WTC11 (cell line): ENCODE data around the gene TTLL10.

Source experiments
- JUN ChIP-seq: sonication (generic); formaldehyde crosslinking; IDR thresholded peaks from 2 replicates; pipeline ENCODE4 v1.8.0; 2023; ENCODE audit warnings: mild to moderate bottlenecking, missing genetic modification reagents
- NFYB ChIP-seq: sonication (generic); formaldehyde crosslinking; conservative IDR thresholded peaks from 2 replicates; pipeline ENCODE4 v1.8.0; 2022; ENCODE audit warnings: low read depth, missing genetic modification reagents
- SMAD3 ChIP-seq: sonication (generic); formaldehyde crosslinking; IDR thresholded peaks from 2 replicates; pipeline ENCODE4 v1.8.0; 2022; ENCODE audit warnings: missing genetic modification reagents, mild to moderate bottlenecking, borderline replicate concordance
- SP1 ChIP-seq: sonication (generic); formaldehyde crosslinking; conservative IDR thresholded peaks from 2 replicates; pipeline ENCODE4 v1.8.1; 2022; ENCODE audit warnings: missing genetic modification reagents
- TF ChIP-seq, protein P1 (sequence below): fragments of 200-600 bp; IDR thresholded peaks from 2 replicates; pipeline ENCODE4 v1.8.0; 2022; ENCODE audit warnings: antibody characterized with exemption
- TF ChIP-seq, protein P2 (sequence below): sonication (generic); formaldehyde crosslinking; IDR thresholded peaks from 2 replicates; pipeline ENCODE4 v1.8.0; 2022; ENCODE audit warnings: mild to moderate bottlenecking, missing genetic modification reagents
- TF ChIP-seq, protein P3 (sequence below): sonication (generic); formaldehyde crosslinking; conservative IDR thresholded peaks from 2 replicates; pipeline ENCODE4 v1.8.1; 2023; ENCODE audit warnings: mild to moderate bottlenecking, low read depth, missing genetic modification reagents, moderate library complexity
- TF ChIP-seq, protein P4 (sequence below): sonication (generic); formaldehyde crosslinking; IDR thresholded peaks from 2 replicates; pipeline ENCODE4 v1.8.0; 2022; ENCODE audit warnings: mild to moderate bottlenecking, missing genetic modification reagents

DNA sequence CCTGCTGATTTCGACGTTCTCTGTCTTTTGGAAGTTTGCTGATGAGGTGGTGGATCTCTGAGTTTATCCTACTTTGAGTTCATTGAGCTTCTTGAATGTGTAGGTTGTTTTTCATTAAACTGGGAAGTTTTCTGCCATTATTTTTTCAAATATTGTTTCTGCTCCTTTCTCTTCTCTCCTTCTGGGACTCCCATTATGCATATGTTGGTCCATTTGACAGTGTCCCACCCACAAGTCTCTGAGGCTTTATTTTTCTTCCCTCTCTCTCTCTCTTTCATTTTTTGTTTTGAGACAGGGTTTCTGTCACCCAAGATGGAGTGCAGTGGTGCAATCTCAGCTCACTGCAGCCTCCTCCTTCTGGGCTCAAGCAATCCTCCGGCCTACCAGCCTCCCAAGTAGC lies 21.0 kb downstream of the TTLL10 start:
- TF ChIP-seq, protein P1, sequence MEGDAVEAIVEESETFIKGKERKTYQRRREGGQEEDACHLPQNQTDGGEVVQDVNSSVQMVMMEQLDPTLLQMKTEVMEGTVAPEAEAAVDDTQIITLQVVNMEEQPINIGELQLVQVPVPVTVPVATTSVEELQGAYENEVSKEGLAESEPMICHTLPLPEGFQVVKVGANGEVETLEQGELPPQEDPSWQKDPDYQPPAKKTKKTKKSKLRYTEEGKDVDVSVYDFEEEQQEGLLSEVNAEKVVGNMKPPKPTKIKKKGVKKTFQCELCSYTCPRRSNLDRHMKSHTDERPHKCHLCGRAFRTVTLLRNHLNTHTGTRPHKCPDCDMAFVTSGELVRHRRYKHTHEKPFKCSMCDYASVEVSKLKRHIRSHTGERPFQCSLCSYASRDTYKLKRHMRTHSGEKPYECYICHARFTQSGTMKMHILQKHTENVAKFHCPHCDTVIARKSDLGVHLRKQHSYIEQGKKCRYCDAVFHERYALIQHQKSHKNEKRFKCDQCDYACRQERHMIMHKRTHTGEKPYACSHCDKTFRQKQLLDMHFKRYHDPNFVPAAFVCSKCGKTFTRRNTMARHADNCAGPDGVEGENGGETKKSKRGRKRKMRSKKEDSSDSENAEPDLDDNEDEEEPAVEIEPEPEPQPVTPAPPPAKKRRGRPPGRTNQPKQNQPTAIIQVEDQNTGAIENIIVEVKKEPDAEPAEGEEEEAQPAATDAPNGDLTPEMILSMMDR: no peak
- TF ChIP-seq, protein P2, sequence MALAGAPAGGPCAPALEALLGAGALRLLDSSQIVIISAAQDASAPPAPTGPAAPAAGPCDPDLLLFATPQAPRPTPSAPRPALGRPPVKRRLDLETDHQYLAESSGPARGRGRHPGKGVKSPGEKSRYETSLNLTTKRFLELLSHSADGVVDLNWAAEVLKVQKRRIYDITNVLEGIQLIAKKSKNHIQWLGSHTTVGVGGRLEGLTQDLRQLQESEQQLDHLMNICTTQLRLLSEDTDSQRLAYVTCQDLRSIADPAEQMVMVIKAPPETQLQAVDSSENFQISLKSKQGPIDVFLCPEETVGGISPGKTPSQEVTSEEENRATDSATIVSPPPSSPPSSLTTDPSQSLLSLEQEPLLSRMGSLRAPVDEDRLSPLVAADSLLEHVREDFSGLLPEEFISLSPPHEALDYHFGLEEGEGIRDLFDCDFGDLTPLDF: no peak
- no peak for TF ChIP-seq JUN (CRISPR knock-in tag)
- no peak for TF ChIP-seq SMAD3 (CRISPR knock-in tag)
- TF ChIP-seq, protein P3, sequence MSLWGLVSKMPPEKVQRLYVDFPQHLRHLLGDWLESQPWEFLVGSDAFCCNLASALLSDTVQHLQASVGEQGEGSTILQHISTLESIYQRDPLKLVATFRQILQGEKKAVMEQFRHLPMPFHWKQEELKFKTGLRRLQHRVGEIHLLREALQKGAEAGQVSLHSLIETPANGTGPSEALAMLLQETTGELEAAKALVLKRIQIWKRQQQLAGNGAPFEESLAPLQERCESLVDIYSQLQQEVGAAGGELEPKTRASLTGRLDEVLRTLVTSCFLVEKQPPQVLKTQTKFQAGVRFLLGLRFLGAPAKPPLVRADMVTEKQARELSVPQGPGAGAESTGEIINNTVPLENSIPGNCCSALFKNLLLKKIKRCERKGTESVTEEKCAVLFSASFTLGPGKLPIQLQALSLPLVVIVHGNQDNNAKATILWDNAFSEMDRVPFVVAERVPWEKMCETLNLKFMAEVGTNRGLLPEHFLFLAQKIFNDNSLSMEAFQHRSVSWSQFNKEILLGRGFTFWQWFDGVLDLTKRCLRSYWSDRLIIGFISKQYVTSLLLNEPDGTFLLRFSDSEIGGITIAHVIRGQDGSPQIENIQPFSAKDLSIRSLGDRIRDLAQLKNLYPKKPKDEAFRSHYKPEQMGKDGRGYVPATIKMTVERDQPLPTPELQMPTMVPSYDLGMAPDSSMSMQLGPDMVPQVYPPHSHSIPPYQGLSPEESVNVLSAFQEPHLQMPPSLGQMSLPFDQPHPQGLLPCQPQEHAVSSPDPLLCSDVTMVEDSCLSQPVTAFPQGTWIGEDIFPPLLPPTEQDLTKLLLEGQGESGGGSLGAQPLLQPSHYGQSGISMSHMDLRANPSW: no peak
- no peak for TF ChIP-seq SP1 (CRISPR knock-in tag)
- no peak for TF ChIP-seq NFYB
- TF ChIP-seq, protein P4, sequence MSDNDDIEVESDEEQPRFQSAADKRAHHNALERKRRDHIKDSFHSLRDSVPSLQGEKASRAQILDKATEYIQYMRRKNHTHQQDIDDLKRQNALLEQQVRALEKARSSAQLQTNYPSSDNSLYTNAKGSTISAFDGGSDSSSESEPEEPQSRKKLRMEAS: no peak
